H1 (cell line): ENCODE measurements around the gene WDR44.

ENCODE experiments used
- CHD1 ChIP-seq: IDR thresholded peaks from 2 replicates; pipeline ENCODE4 v1.6.1; 2012; ENCODE audit warnings: low read depth, low read length, improper control_type of control experiment
- CREB1 ChIP-seq: IDR thresholded peaks from 2 replicates; pipeline ENCODE4 v1.6.1; 2012; ENCODE audit warnings: inconsistent platforms
- CTCF ChIP-seq, 3 experiments: IDR thresholded peaks; 1 replicate in 2 of 3; 2 replicates in 1 of 3; pipeline versions ENCODE4 v1.5.1 to v1.6.1; 2011; ENCODE audit warnings: low read length in 3 of 3, mild to moderate bottlenecking in 3 of 3, inconsistent platforms in 2 of 3, low read depth in 1 of 3, moderate library complexity in 1 of 3; ENCODE audit not compliant: insufficient read depth in 1 of 3; ENCODE audit errors: control extremely low read depth in 1 of 3
- EGR1 ChIP-seq: IDR thresholded peaks from 2 replicates; pipeline ENCODE4 v1.6.1; 2011; ENCODE audit warnings: low read depth, low read length, borderline replicate concordance
- EZH2 ChIP-seq: fragments of 200-600 bp; sonication (generic); IDR thresholded peaks from 2 replicates; pipeline ENCODE4 v1.7.1; 2012; ENCODE audit warnings: low read depth, mild to moderate bottlenecking, moderate library complexity, low read length, inconsistent platforms; ENCODE audit not compliant: severe bottlenecking
- HDAC2 ChIP-seq, 2 experiments: fragments of 300-600 bp in 1 of 2; sonication (generic) in 1 of 2; IDR thresholded peaks; 2 replicates each; pipeline ENCODE4 v1.6.1; 2011 to 2012; ENCODE audit warnings: low read depth in 2 of 2, low read length in 2 of 2, mild to moderate bottlenecking in 2 of 2, moderate library complexity in 2 of 2, borderline replicate concordance in 1 of 2, inconsistent platforms in 1 of 2
- MAX ChIP-seq: IDR thresholded peaks from 2 replicates; pipeline ENCODE4 v1.6.1; 2012; ENCODE audit warnings: inconsistent platforms
- POLR2A ChIP-seq, 2 experiments: IDR thresholded peaks; 1 replicate in 1 of 2; 2 replicates in 1 of 2; pipeline ENCODE4 v1.6.1; 2011; ENCODE audit warnings: low read depth in 2 of 2, low read length in 2 of 2, mild to moderate bottlenecking in 2 of 2; ENCODE audit errors: control extremely low read depth in 1 of 2
- POLR2AphosphoS5 ChIP-seq: IDR thresholded peaks from 2 replicates; pipeline ENCODE4 v1.6.1; 2011; ENCODE audit warnings: low read depth, low read length
- RNF2 ChIP-seq: fragments of 200-900, 300-1000 bp; sonication (generic); IDR thresholded peaks from 2 replicates; pipeline ENCODE4 v1.7.1; 2016; ENCODE audit warnings: borderline replicate concordance, low read depth, mild to moderate bottlenecking, antibody characterized with exemption, low read length; ENCODE audit not compliant: poor library complexity, severe bottlenecking; ENCODE audit errors: missing control alignments
- SP1 ChIP-seq: IDR thresholded peaks from 2 replicates; pipeline ENCODE4 v1.6.1; 2011; ENCODE audit warnings: low read depth, low read length
- SRF ChIP-seq: IDR thresholded peaks from 2 replicates; pipeline ENCODE4 v1.6.1; 2011; ENCODE audit warnings: mild to moderate bottlenecking, low read depth, low read length, moderate library complexity

- TF ChIP-seq POLR2A (IDR thresholded peaks at IDR 0.05; ENCODE audit: control extremely low read depth in 1 of 2, low read depth in 2 of 2, low read length in 2 of 2): no peak
- no peak for TF ChIP-seq CTCF (IDR thresholded peaks at IDR 0.05; ENCODE audit: control extremely low read depth in 1 of 3, insufficient read depth in 1 of 3, low read depth in 1 of 3, low read length in 3 of 3)
- TF ChIP-seq CHD1: no peak
- TF ChIP-seq CREB1: no peak
- TF ChIP-seq HDAC2 (IDR thresholded peaks at IDR 0.05; ENCODE audit: borderline replicate concordance in 1 of 2, low read depth in 2 of 2, low read length in 2 of 2): no peak
- no peak for TF ChIP-seq POLR2AphosphoS5
- TF ChIP-seq EZH2: no peak
- no peak for TF ChIP-seq SRF
- no peak for TF ChIP-seq RNF2
- no peak for TF ChIP-seq SP1
- TF ChIP-seq EGR1: no peak
- TF ChIP-seq MAX: no peak
Measured at GRCh38 chrX:118364261-118364660, 18.4 kb downstream of the WDR44 start.
